HAP-1 (cell line): ENCODE results near the gene THAP7.

Experiments
- DNase-seq, 2 experiments: peaks; one replicate each; pipeline ENCODE4 v3.0.0-alpha.2; 2016 to 2020; ENCODE audit warnings: low spot score in 2 of 2
- H3K27me3 ChIP-seq: fragments of 250-450 bp; sonication (Bioruptor Pico); 2 replicates; pipeline ENCODE4 v1.5.1; 2020; ENCODE audit warnings: low read depth, mild to moderate bottlenecking, moderate library complexity
- H3K36me3 ChIP-seq: fragments of 250-450 bp; sonication (Bioruptor Pico); replicated peaks from 2 replicates; pipeline ENCODE4 v1.5.1; 2020; ENCODE audit warnings: mild to moderate bottlenecking
- H3K4me1 ChIP-seq: fragments of 250-450 bp; sonication (Bioruptor Pico); 2 replicates; pipeline ENCODE4 v1.5.1; 2020; ENCODE audit warnings: mild to moderate bottlenecking
- H3K4me3 ChIP-seq: fragments of 250-450 bp; sonication (Bioruptor Pico); 2 replicates; pipeline ENCODE4 v1.5.1; 2020; ENCODE audit warnings: mild to moderate bottlenecking, moderate library complexity
- H3K9me3 ChIP-seq: fragments of 250-450 bp; sonication (Bioruptor Pico); 2 replicates; pipeline ENCODE4 v1.5.1; 2020; ENCODE audit warnings: mild to moderate bottlenecking, moderate library complexity
- in situ Hi-C: fragments of 300-500 bp; cut with MboI; formaldehyde crosslinking; loops from 3 replicates; pipeline ENCODE4 v1.14.3; 2020; ENCODE audit warnings: low sequenced_read_pairs, inconsistent platforms, mixed read lengths

The THAP7 gene

GRCh38 chr22:21038405-21038804 lies 36.5 kb upstream of the THAP7 start:
- no peaks in the 10 kb centered on the region for H3K4me1 ChIP-seq
- H3K4me3 ChIP-seq = no peak overlapping the region
- H3K36me3 ChIP-seq = no peaks in the 10 kb centered on the region
- H3K27me3 ChIP-seq = no peaks in the 10 kb centered on the region; the same call in 1 of the 2 replicates
- DNase-seq = no peak
- H3K9me3 ChIP-seq = no peaks in the 10 kb centered on the region
- in situ Hi-C loops = no loop called here

GRCh38 chr22:21034989-21035388 lies 33.1 kb upstream of the THAP7 start:
- Histone ChIP-seq H3K4me1 (no peaks in the 10 kb centered on the region), H3K36me3 (no peaks in the 10 kb centered on the region), H3K27me3 (no peaks in the 10 kb centered on the region; the same call in none of the 2 replicates), H3K4me3 (no peak overlapping the region), H3K9me3 (no peaks in the 10 kb centered on the region)
- no peak for DNase-seq
- in situ Hi-C loops = no loop called here

GRCh38 chr22:21033895-21034294 lies 32.0 kb upstream of the THAP7 start:
- H3K36me3 ChIP-seq = no peaks in the 10 kb centered on the region
- H3K27me3 ChIP-seq = no peaks in the 10 kb centered on the region; the same call in none of the 2 replicates
- H3K4me3 ChIP-seq = no peak overlapping the region
- in situ Hi-C loops = no loop called here
- no peak for DNase-seq
- H3K4me1 ChIP-seq = no peaks in the 10 kb centered on the region
- H3K9me3 ChIP-seq = no peaks in the 10 kb centered on the region

- no peaks in the 10 kb centered on the region for H3K9me3 ChIP-seq
- in situ Hi-C loops = no loop called here
- no peaks in the 10 kb centered on the region for H3K36me3 ChIP-seq
- H3K27me3 ChIP-seq = no peaks in the 10 kb centered on the region; the same call in none of the 2 replicates
- H3K4me3 ChIP-seq = no peak overlapping the region
- H3K4me1 ChIP-seq = no peaks in the 10 kb centered on the region
- DNase-seq = no peak
These were observed 31.2 kb upstream of the THAP7 start for GRCh38 chr22:21032868-21033688.

- Histone ChIP-seq H3K4me3 (no peak within 1 kb of the TSS), H3K9me3 (no peaks in the 10 kb centered on the region), H3K4me1 (no peaks in the 10 kb centered on the region), H3K36me3 (no peaks in the 10 kb centered on the region), H3K27me3 (no peaks in the 10 kb centered on the region; the same call in none of the 2 replicates)
- in situ Hi-C loops = no loop called here
- no peak for DNase-seq
These were observed 30.3 kb upstream of the THAP7 start, which contains the start of gene SLC7A4 for GRCh38 chr22:21032037-21032867. Gene SLC7A4 (minus strand): TSS chr22:21032561. CDS start chr22:21031812, 749 bp downstream.

- H3K36me3 ChIP-seq = no peaks in the 10 kb centered on the region
- no peaks in the 10 kb centered on the region for H3K4me1 ChIP-seq
- no peaks in the 10 kb centered on the region for H3K9me3 ChIP-seq
- H3K4me3 ChIP-seq = no peak overlapping the region
- in situ Hi-C loops = no loop called here
- H3K27me3 ChIP-seq = no peaks in the 10 kb centered on the region; the same call in none of the 2 replicates
- no peak for DNase-seq
These were observed 29.7 kb upstream of the THAP7 start for GRCh38 chr22:21031545-21032036.

- Histone ChIP-seq H3K4me3 (no peak overlapping the region), H3K4me1 (no peaks in the 10 kb centered on the region), H3K36me3 (no peaks in the 10 kb centered on the region), H3K27me3 (no peaks in the 10 kb centered on the region; the same call in none of the 2 replicates), H3K9me3 (no peaks in the 10 kb centered on the region)
- in situ Hi-C loops = no loop called here
- DNase-seq = no peak
These were observed 29.0 kb upstream of the THAP7 start for GRCh38 chr22:21030621-21031544.

GRCh38 chr22:21030032-21030431 lies 28.1 kb upstream of the THAP7 start:
- Histone ChIP-seq H3K4me3 (no peak overlapping the region), H3K36me3 (no peaks in the 10 kb centered on the region), H3K4me1 (no peaks in the 10 kb centered on the region), H3K27me3 (no peaks in the 10 kb centered on the region; the same call in none of the 2 replicates), H3K9me3 (no peaks in the 10 kb centered on the region)
- in situ Hi-C loops = no loop called here
- DNase-seq = no peak

- no peak overlapping the region for H3K4me3 ChIP-seq
- no peaks in the 10 kb centered on the region for H3K9me3 ChIP-seq
- no peak for DNase-seq
- in situ Hi-C loops = no loop called here
- no peaks in the 10 kb centered on the region for H3K36me3 ChIP-seq
- H3K27me3 ChIP-seq = no peaks in the 10 kb centered on the region; the same call in 1 of the 2 replicates
- no peaks in the 10 kb centered on the region for H3K4me1 ChIP-seq
These were observed 27.6 kb upstream of the THAP7 start for GRCh38 chr22:21029486-21030025.

- Histone ChIP-seq H3K9me3 (no peaks in the 10 kb centered on the region), H3K4me1 (no peaks in the 10 kb centered on the region), H3K36me3 (no peaks in the 10 kb centered on the region), H3K4me3 (no peak overlapping the region), H3K27me3 (no peaks in the 10 kb centered on the region; the same call in 1 of the 2 replicates)
- DNase-seq = no peak
- in situ Hi-C loops = no loop called here
These were observed 26.6 kb upstream of the THAP7 start for GRCh38 chr22:21028277-21029251.

GRCh38 chr22:21026783-21027692 lies 25.1 kb upstream of the THAP7 start:
- Histone ChIP-seq H3K9me3 (no peaks in the 10 kb centered on the region), H3K4me3 (no peak overlapping the region), H3K4me1 (no peaks in the 10 kb centered on the region), H3K36me3 (no peaks in the 10 kb centered on the region), H3K27me3 (no peaks in the 10 kb centered on the region; the same call in 1 of the 2 replicates)
- in situ Hi-C loops = no loop called here
- DNase-seq = no peak
